ENCODE measurements around the gene GRM7.

GRM7 gene

GRCh38 chr3:7160689-7161088 lies 299.8 kb downstream of the GRM7 start:
- no peak for DNase-seq

GRCh38 chr3:7166460-7166859 lies 305.5 kb downstream of the GRM7 start:
- no peak for DNase-seq

GRCh38 chr3:7171493-7171892 lies 310.6 kb downstream of the GRM7 start:
- no peak for DNase-seq

- DNase-seq = no peak
Measured at GRCh38 chr3:7172996-7173395, 312.1 kb downstream of the GRM7 start.

- no peak for DNase-seq
Measured at GRCh38 chr3:7188551-7188950, 327.6 kb downstream of the GRM7 start.

GRCh38 chr3:7190095-7190494 lies 329.2 kb downstream of the GRM7 start:
- no peak for DNase-seq

- DNase-seq = no peak
Measured at GRCh38 chr3:7193269-7193668, 332.4 kb downstream of the GRM7 start.

- no peak for DNase-seq
Measured at GRCh38 chr3:7194071-7194835, 333.3 kb downstream of the GRM7 start.

GRCh38 chr3:7195934-7196333 lies 335.0 kb downstream of the GRM7 start:
- DNase-seq = no peak

- no peak for DNase-seq
Measured at GRCh38 chr3:7201784-7202183, 340.9 kb downstream of the GRM7 start.

GRCh38 chr3:7203969-7204847 lies 343.3 kb downstream of the GRM7 start:
- peak in 1 of 4 experiments; percentile 2 for DNase-seq

GRCh38 chr3:7204848-7205156 lies 343.9 kb downstream of the GRM7 start:
- no peak for DNase-seq

- DNase-seq = peak in 1 of 4 experiments; percentile 2
Measured at GRCh38 chr3:7205535-7205934, 344.6 kb downstream of the GRM7 start.

GRCh38 chr3:7205962-7206361 lies 345.0 kb downstream of the GRM7 start:
- peak in 3 of 4 experiments; percentile 3 to 28 (median 19) for DNase-seq

- no peak for DNase-seq
Measured at GRCh38 chr3:7207125-7207524, 346.2 kb downstream of the GRM7 start.

- no peak for DNase-seq
Measured at GRCh38 chr3:7207928-7208327, 347.0 kb downstream of the GRM7 start.

- DNase-seq = no peak
Measured at GRCh38 chr3:7209098-7209497, 348.2 kb downstream of the GRM7 start.

GRCh38 chr3:7211740-7212139 lies 350.8 kb downstream of the GRM7 start:
- DNase-seq = no peak

- no peak for DNase-seq
Measured at GRCh38 chr3:7215706-7216105, 354.8 kb downstream of the GRM7 start.

- DNase-seq = no peak
Measured at GRCh38 chr3:7226393-7226792, 365.5 kb downstream of the GRM7 start.

- DNase-seq = no peak
Measured at GRCh38 chr3:7238565-7239295, 377.8 kb downstream of the GRM7 start.

GRCh38 chr3:7241584-7242302 lies 380.8 kb downstream of the GRM7 start:
- no peak for DNase-seq

- DNase-seq = no peak
Measured at GRCh38 chr3:7242303-7242635, 381.4 kb downstream of the GRM7 start.
